HG03520 (cell line): ENCODE measurements around the gene PCDHGA8.
"Not testable (repeated sequence)": the region's sequence is repeated elsewhere in the genome, so short reads cannot be mapped to it uniquely, and the experiment has no call there.

Experiments
- ATAC-seq: cut with Tn5 transposase; IDR thresholded peaks from one replicate; pipeline ENCODE4 v1.9.1; 2021; ENCODE audit warnings: mild to moderate bottlenecking, moderate library complexity; ENCODE audit not compliant: unreplicated experiment

The PCDHGA8 gene

GRCh38 chr5:141430332-141431113 is 38.1 kb downstream of the PCDHGA8 start, which contains the start of gene PCDHGA12:
Gene PCDHGA12, plus strand, starts transcription at chr5:141430507. Its CDS starts 253 bp downstream, at chr5:141430760.
- peak; percentile 85 for ATAC-seq

- ATAC-seq = no peak
These were observed 38.9 kb downstream of the PCDHGA8 start for GRCh38 chr5:141431286-141431685.

GRCh38 chr5:141432308-141432707 is 39.9 kb downstream of the PCDHGA8 start:
- not testable (repeated sequence) for ATAC-seq

GRCh38 chr5:141432726-141433125 is 40.3 kb downstream of the PCDHGA8 start:
- not testable (repeated sequence) for ATAC-seq

- no peak for ATAC-seq
These were observed 41.6 kb downstream of the PCDHGA8 start for GRCh38 chr5:141434006-141434405.

GRCh38 chr5:141437221-141437620 is 44.8 kb downstream of the PCDHGA8 start:
- no peak for ATAC-seq

- no peak for ATAC-seq
These were observed 47.1 kb downstream of the PCDHGA8 start for GRCh38 chr5:141439411-141440141.

- ATAC-seq = no peak
These were observed 47.9 kb downstream of the PCDHGA8 start for GRCh38 chr5:141440341-141440740.

- ATAC-seq = no peak
These were observed 49.2 kb downstream of the PCDHGA8 start for GRCh38 chr5:141441571-141442170.
